Loucy (cell line): ENCODE data around the gene SPINT3.

Experiments
- H2AFZ ChIP-seq: fragments of 200-600 bp; sonication (generic); 2 replicates; pipeline ENCODE4 v1.6.0; 2016; ENCODE audit warnings: antibody characterized with exemption, mild to moderate bottlenecking, low read length, moderate library complexity
- H3F3A ChIP-seq: fragments of 200-600 bp; 2 replicates; pipeline ENCODE4 v1.6.0; 2016; ENCODE audit warnings: antibody characterized with exemption, low read depth, mild to moderate bottlenecking
- H3K27me3 ChIP-seq: fragments of 200-600 bp; sonication (generic); 2 replicates; pipeline ENCODE4 v1.6.1; 2014; ENCODE audit warnings: low read length, mild to moderate bottlenecking; ENCODE audit not compliant: insufficient read depth, poor library complexity, severe bottlenecking
- H3K36me3 ChIP-seq: fragments of 200-600 bp; sonication (generic); 2 replicates; pipeline ENCODE4 v1.6.1; 2016; ENCODE audit warnings: low read length; ENCODE audit not compliant: insufficient read depth
- H3K4me1 ChIP-seq: fragments of 200-600 bp; sonication (generic); 2 replicates; pipeline ENCODE4 v1.5.1; 2014; ENCODE audit warnings: low read length, mild to moderate bottlenecking; ENCODE audit not compliant: insufficient read depth, poor library complexity, severe bottlenecking
- H3K4me2 ChIP-seq: fragments of 200-600 bp; sonication (generic); 2 replicates; pipeline ENCODE4 v1.6.0; 2014; ENCODE audit warnings: antibody characterized with exemption, low read length, low read depth, mild to moderate bottlenecking; ENCODE audit not compliant: poor library complexity, severe bottlenecking
- H3K4me3 ChIP-seq: fragments of 200-600 bp; sonication (generic); 2 replicates; pipeline ENCODE4 v1.5.1; 2014; ENCODE audit warnings: low read length, mild to moderate bottlenecking, mixed read lengths; ENCODE audit not compliant: poor library complexity, severe bottlenecking
- H3K79me2 ChIP-seq: fragments of 200-600 bp; sonication (generic); 2 replicates; pipeline ENCODE4 v1.6.1; 2014; ENCODE audit warnings: low read length; ENCODE audit not compliant: insufficient read depth
- H3K9ac ChIP-seq: fragments of 200-600 bp; sonication (generic); 2 replicates; pipeline ENCODE4 v1.6.0; 2014; ENCODE audit warnings: mild to moderate bottlenecking, low read depth, low read length, moderate library complexity; ENCODE audit not compliant: poor library complexity, severe bottlenecking
- H3K9me2 ChIP-seq: fragments of 200-600 bp; sonication (generic); replicated peaks from 2 replicates; pipeline ENCODE4 v1.6.1; 2016; ENCODE audit warnings: low read depth, low read length, mixed read lengths
- H3K9me3 ChIP-seq: fragments of 200-600 bp; sonication (generic); 2 replicates; pipeline ENCODE4 v1.6.1; 2014; ENCODE audit warnings: mild to moderate bottlenecking, antibody characterized with exemption, low read length, low read depth; ENCODE audit not compliant: insufficient read depth
- H4K20me1 ChIP-seq: fragments of 200-600 bp; sonication (generic); 2 replicates; pipeline ENCODE4 v1.6.0; 2014; ENCODE audit warnings: antibody characterized with exemption, low read length, mild to moderate bottlenecking; ENCODE audit not compliant: insufficient read depth, poor library complexity, severe bottlenecking
- CTCF ChIP-seq: fragments of 200-600 bp; sonication (generic); conservative IDR thresholded peaks from 2 replicates; pipeline ENCODE4 v1.5.1; 2014; ENCODE audit warnings: mild to moderate bottlenecking, antibody characterized with exemption, low read length
- EZH2phosphoT487 ChIP-seq: fragments of 200-600 bp; IDR thresholded peaks from 2 replicates; pipeline ENCODE4 v1.6.1; 2018; ENCODE audit warnings: antibody characterized with exemption, mild to moderate bottlenecking, moderate library complexity, borderline replicate concordance

SPINT3 gene

GRCh38 chr20:45500022-45500421 is 15.4 kb downstream of the SPINT3 start:
- H4K20me1 ChIP-seq = no peaks in the 10 kb centered on the region
- no peak overlapping the region for H3K9ac ChIP-seq
- no peaks in the 10 kb centered on the region for H3K36me3 ChIP-seq
- no peaks in the 10 kb centered on the region for H3K4me1 ChIP-seq
- no peak overlapping the region for H3K4me3 ChIP-seq
- H3K9me3 ChIP-seq = no peaks in the 10 kb centered on the region
- H3F3A ChIP-seq = no peaks in the 10 kb centered on the region
- TF ChIP-seq EZH2phosphoT487 (no peak), CTCF (no peak)
- no peaks in the 10 kb centered on the region for H3K79me2 ChIP-seq
- no peak overlapping the region for H3K4me2 ChIP-seq
- H3K27me3 ChIP-seq = no peaks in the 10 kb centered on the region
- no peak overlapping the region for H2AFZ ChIP-seq
- no peaks in the 10 kb centered on the region for H3K9me2 ChIP-seq

- Histone ChIP-seq H3K79me2 (no peaks in the 10 kb centered on the region), H3K27me3 (no peaks in the 10 kb centered on the region), H3K9ac (no peak overlapping the region), H3K9me3 (no peaks in the 10 kb centered on the region), H3K4me2 (no peak overlapping the region), H4K20me1 (no peaks in the 10 kb centered on the region), H3K4me1 (no peaks in the 10 kb centered on the region), H3K4me3 (no peak overlapping the region), H3K9me2 (no peaks in the 10 kb centered on the region), H3K36me3 (no peaks in the 10 kb centered on the region), H3F3A (no peaks in the 10 kb centered on the region), H2AFZ (no peak overlapping the region)
- TF ChIP-seq EZH2phosphoT487 = no peak
- TF ChIP-seq CTCF = no peak
Observed at GRCh38 chr20:45497971-45498494, 17.4 kb downstream of the SPINT3 start.

GRCh38 chr20:45496166-45496565 is 19.3 kb downstream of the SPINT3 start:
- H3K9ac ChIP-seq = no peak overlapping the region
- TF ChIP-seq CTCF (no peak), EZH2phosphoT487 (no peak)
- H2AFZ ChIP-seq = no peak overlapping the region
- H4K20me1 ChIP-seq = no peaks in the 10 kb centered on the region
- H3K9me2 ChIP-seq = no peaks in the 10 kb centered on the region
- H3K4me1 ChIP-seq = no peaks in the 10 kb centered on the region
- H3K79me2 ChIP-seq = no peaks in the 10 kb centered on the region
- H3K36me3 ChIP-seq = no peaks in the 10 kb centered on the region
- H3F3A ChIP-seq = no peaks in the 10 kb centered on the region
- no peak overlapping the region for H3K4me3 ChIP-seq
- H3K9me3 ChIP-seq = no peaks in the 10 kb centered on the region
- no peaks in the 10 kb centered on the region for H3K27me3 ChIP-seq
- H3K4me2 ChIP-seq = no peak overlapping the region
